Activated CD8-positive, alpha-beta memory T cell treated with anti-CD3 and anti-CD28 coated beads, Interleukin-2, amount 50 U/mL, for 24 hours (primary cell): ENCODE measurements around the gene SPCS3.
"Not testable (repeated sequence)": the region's sequence is repeated elsewhere in the genome, so short reads cannot be mapped to it uniquely, and the experiment has no call there.

ENCODE experiments used
- DNase-seq: peaks from one replicate; pipeline ENCODE4 v3.0.0-alpha.2; 2020; ENCODE audit errors: extremely low read depth

SPCS3 gene

GRCh38 chr4:176346836-176347235 is 27.1 kb downstream of the SPCS3 start:
- DNase-seq, result not testable (repeated sequence)

- DNase-seq, result no peak
Observed at GRCh38 chr4:176350671-176351070, 30.9 kb downstream of the SPCS3 start.

GRCh38 chr4:176354884-176355283 is 35.1 kb downstream of the SPCS3 start:
- no peak for DNase-seq

GRCh38 chr4:176357359-176358082 is 37.8 kb downstream of the SPCS3 start:
- DNase-seq, result no peak

GRCh38 chr4:176358083-176358469 is 38.3 kb downstream of the SPCS3 start:
- DNase-seq, result no peak

- DNase-seq, result no peak
Observed at GRCh38 chr4:176359590-176359989, 39.8 kb downstream of the SPCS3 start.

- no peak for DNase-seq
Observed at GRCh38 chr4:176360446-176360845, 40.7 kb downstream of the SPCS3 start.

- no peak for DNase-seq
Observed at GRCh38 chr4:176363072-176363471, 43.3 kb downstream of the SPCS3 start.

- DNase-seq, result no peak
Observed at GRCh38 chr4:176367771-176368465, 48.2 kb downstream of the SPCS3 start.

GRCh38 chr4:176376032-176376614 is 56.4 kb downstream of the SPCS3 start:
- no peak for DNase-seq

- no peak for DNase-seq
Observed at GRCh38 chr4:176377780-176378179, 58.0 kb downstream of the SPCS3 start.

GRCh38 chr4:176380352-176381157 is 60.8 kb downstream of the SPCS3 start:
- no peak for DNase-seq
